GM10266 (cell line): ENCODE data around the gene SLIT1.

Source experiments
- DNase-seq: peaks from one replicate; pipeline ENCODE4 v3.0.0; 2012; ENCODE audit errors: extremely low spot score
- CTCF ChIP-seq: IDR thresholded peaks from 2 replicates; pipeline ENCODE4 v1.5.1; 2012; ENCODE audit warnings: mild to moderate bottlenecking, low read depth; ENCODE audit not compliant: control insufficient read depth, insufficient read depth; ENCODE audit errors: missing control alignments

The SLIT1 gene

GRCh38 chr10:96996275-96996965 is 189.3 kb downstream of the SLIT1 start:
- TF ChIP-seq CTCF, result no peak
- DNase-seq, result no peak

- DNase-seq, result no peak
- no peak for TF ChIP-seq CTCF
Measured at GRCh38 chr10:96995851-96996250, 189.9 kb downstream of the SLIT1 start.

- no peak for DNase-seq
- TF ChIP-seq CTCF, result no peak
Measured at GRCh38 chr10:96992721-96993120, 193.0 kb downstream of the SLIT1 start.

- no peak for DNase-seq
- TF ChIP-seq CTCF, result no peak
Measured at GRCh38 chr10:96991313-96991841, 194.4 kb downstream of the SLIT1 start.

- no peak for TF ChIP-seq CTCF
- DNase-seq, result no peak
Measured at GRCh38 chr10:96988426-96988825, 197.3 kb downstream of the SLIT1 start.

GRCh38 chr10:96987842-96988175 is 197.9 kb downstream of the SLIT1 start:
- TF ChIP-seq CTCF, result no peak
- DNase-seq, result no peak

- TF ChIP-seq CTCF, result no peak
- no peak for DNase-seq
Measured at GRCh38 chr10:96987141-96987841, 198.5 kb downstream of the SLIT1 start.
